Upper lobe of left lung (tissue), 6 donors: ENCODE data around the gene RASSF6. TPM values are rescaled to one million over a fixed set of nuclear protein-coding genes. Genes with fewer than 3 reads are reported as not detected.
"Not testable (repeated sequence)": the region's sequence is repeated elsewhere in the genome, so short reads cannot be mapped to it uniquely, and the experiment has no call there.

Experiments
- ATAC-seq, 2 donors: fragments of 200-7000 bp; cut with Tn5 transposase; one replicate each; pipeline ENCODE4 v1.9.1; 2022; ENCODE audit warnings: mild to moderate bottlenecking in 2 of 2, moderate library complexity in 2 of 2; ENCODE audit not compliant: low FRiP score in 2 of 2
- DNase-seq, 2 donors: peaks; one replicate each; pipeline ENCODE4 v3.0.0-alpha.2; 2019 to 2020
- H3K27ac ChIP-seq, 4 donors: fragments of 200-600 bp; sonication (generic); one replicate each; pipeline ENCODE4 v1.5.1; 2016 to 2019
- H3K27me3 ChIP-seq, 4 donors: fragments of 200-600 bp; sonication (generic); one replicate each; pipeline ENCODE4 v1.5.1; 2017 to 2019
- H3K36me3 ChIP-seq, 4 donors: fragments of 200-600 bp; sonication (generic); one replicate each; pipeline ENCODE4 v1.5.1; 2016 to 2019
- H3K4me1 ChIP-seq, 4 donors: fragments of 200-600 bp; sonication (generic); one replicate each; pipeline ENCODE4 v1.5.1; 2018 to 2019
- H3K4me3 ChIP-seq, 4 donors: fragments of 200-600 bp; sonication (generic); one replicate each; pipeline ENCODE4 v1.5.1; 2017 to 2019; ENCODE audit warnings: mild to moderate bottlenecking in 2 of 4, moderate library complexity in 1 of 4
- H3K9me3 ChIP-seq, 4 donors: fragments of 200-600 bp; sonication (generic); one replicate each; pipeline ENCODE4 v1.5.1; 2018 to 2019
- EP300 ChIP-seq, 4 donors: sonication (generic); formaldehyde crosslinking; IDR thresholded peaks; one replicate each; pipeline ENCODE4 v1.5.1; 2017; ENCODE audit warnings: antibody characterized with exemption in 4 of 4, control low read depth in 2 of 4
- POLR2A ChIP-seq, 4 donors: fragments of 450-650 bp; IDR thresholded peaks; one replicate each; pipeline ENCODE4 v1.5.1; 2016 to 2017; ENCODE audit warnings: antibody characterized with exemption in 4 of 4, mild to moderate bottlenecking in 2 of 4
- POLR2AphosphoS5 ChIP-seq, 2 donors: sonication (generic); formaldehyde crosslinking; IDR thresholded peaks; one replicate each; pipeline ENCODE4 v1.5.1; 2017; ENCODE audit warnings: antibody characterized with exemption in 2 of 2
- WGBS, 2 donors: methylation state at CpG; one replicate each; pipeline ENCODE4 v1.1.5; 2017 to 2018; 5-methylcytosine and 5-hydroxymethylcytosine counted together
- total RNA-seq, 6 donors: library from RNA; depleted of rRNA in 4 of 6; stranded (reverse); fragments of >200 nt in 4 of 6; gene quantifications; one replicate each; pipeline versions ENCODE4 v1.1.0 to v1.2.1, GENCODE V29; 2016 to 2021
- TF ChIP-seq, protein P1 (sequence below), 6 experiments: fragments of 450-650 bp in 4 of 6; fragments of 200-600 bp in 2 of 6; sonication (generic) in 2 of 6; IDR thresholded peaks; one replicate each; pipeline ENCODE4 v1.5.1; 2016 to 2019; ENCODE audit warnings: antibody characterized with exemption in 6 of 6
- donor health status: DM: no; HTN: no; CAD: no; lungs with moderate emphysema.
- donor health status: DM: no; HTN: yes; CAD: no; lungs with severe emphysema.

Gene RASSF6
- total RNA-seq, 6 donors from 2014 or later: 1.1 to 8.3 (median 1.7) TPM

DNA sequence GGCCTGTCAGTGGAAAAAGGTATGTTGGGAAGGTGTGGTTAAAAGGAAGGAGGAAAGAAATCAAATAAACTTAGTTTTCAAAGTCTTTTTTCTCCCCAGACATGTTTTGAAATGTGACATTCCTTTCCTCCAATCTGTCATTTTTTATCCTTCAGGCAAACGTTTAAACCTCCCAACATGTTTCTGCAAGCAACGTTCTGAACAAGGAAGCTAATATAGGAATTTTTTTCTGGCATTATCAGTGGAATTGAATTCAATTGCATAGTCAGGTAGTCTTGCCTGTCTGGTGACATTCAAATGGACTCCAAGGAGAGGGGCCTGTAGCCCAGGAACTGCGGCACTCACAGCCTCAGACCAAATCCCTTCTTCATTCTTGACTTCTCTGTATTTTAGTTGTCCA lies 30.0 kb upstream of the RASSF6 start:
- no peaks in the 10 kb centered on the region for H3K27me3 ChIP-seq
- DNase-seq (no peak), ATAC-seq (no peak)
- H3K9me3 ChIP-seq: no peaks in the 10 kb centered on the region
- no peak overlapping the region for H3K27ac ChIP-seq
- no peak overlapping the region for H3K4me3 ChIP-seq
- peaks cover 0 to 4% (median 0%) of the 10 kb centered on the region in 4 donors for H3K4me1 ChIP-seq
- WGBS, 2 donors: 47 to 48% methylated on average over 3 of the region's 3 CpGs
- H3K36me3 ChIP-seq: no peaks in the 10 kb centered on the region
- TF ChIP-seq POLR2A (IDR thresholded peaks at IDR 0.05) (no peak), POLR2AphosphoS5 (IDR thresholded peaks at IDR 0.05) (no peak), EP300 (IDR thresholded peaks at IDR 0.05) (no peak)
- TF ChIP-seq, protein P1, sequence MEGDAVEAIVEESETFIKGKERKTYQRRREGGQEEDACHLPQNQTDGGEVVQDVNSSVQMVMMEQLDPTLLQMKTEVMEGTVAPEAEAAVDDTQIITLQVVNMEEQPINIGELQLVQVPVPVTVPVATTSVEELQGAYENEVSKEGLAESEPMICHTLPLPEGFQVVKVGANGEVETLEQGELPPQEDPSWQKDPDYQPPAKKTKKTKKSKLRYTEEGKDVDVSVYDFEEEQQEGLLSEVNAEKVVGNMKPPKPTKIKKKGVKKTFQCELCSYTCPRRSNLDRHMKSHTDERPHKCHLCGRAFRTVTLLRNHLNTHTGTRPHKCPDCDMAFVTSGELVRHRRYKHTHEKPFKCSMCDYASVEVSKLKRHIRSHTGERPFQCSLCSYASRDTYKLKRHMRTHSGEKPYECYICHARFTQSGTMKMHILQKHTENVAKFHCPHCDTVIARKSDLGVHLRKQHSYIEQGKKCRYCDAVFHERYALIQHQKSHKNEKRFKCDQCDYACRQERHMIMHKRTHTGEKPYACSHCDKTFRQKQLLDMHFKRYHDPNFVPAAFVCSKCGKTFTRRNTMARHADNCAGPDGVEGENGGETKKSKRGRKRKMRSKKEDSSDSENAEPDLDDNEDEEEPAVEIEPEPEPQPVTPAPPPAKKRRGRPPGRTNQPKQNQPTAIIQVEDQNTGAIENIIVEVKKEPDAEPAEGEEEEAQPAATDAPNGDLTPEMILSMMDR (IDR thresholded peaks at IDR 0.05): no peak

DNA sequence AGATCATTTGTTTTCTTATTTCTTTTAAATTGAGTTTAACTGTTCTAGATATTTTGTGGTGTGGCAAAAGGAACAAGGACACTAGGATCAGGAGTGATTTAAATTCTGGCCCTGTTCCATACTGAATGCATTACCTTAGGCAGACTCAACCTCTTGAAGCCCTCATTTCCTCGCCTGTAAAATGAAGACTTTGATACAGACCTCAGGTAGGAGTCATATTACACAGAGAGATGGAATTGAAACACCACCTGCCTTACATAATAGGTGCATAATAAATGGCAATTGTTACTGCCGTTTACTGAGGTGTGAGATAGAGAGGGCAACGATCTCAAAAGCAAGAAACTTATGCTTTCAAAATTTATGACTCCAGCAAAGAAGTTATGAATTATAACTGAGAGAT lies 28.2 kb upstream of the RASSF6 start:
- Histone ChIP-seq H3K27me3 (no peaks in the 10 kb centered on the region), H3K36me3 (no peaks in the 10 kb centered on the region), H3K27ac (no peak overlapping the region), H3K9me3 (no peaks in the 10 kb centered on the region), H3K4me1 (no peaks in the 10 kb centered on the region), H3K4me3 (no peak overlapping the region)
- TF ChIP-seq POLR2AphosphoS5 (IDR thresholded peaks at IDR 0.05) (no peak), EP300 (IDR thresholded peaks at IDR 0.05) (no peak), POLR2A (IDR thresholded peaks at IDR 0.05) (no peak)
- TF ChIP-seq, protein P1 (IDR thresholded peaks at IDR 0.05): no peak
- WGBS, 2 donors: 83 to 84% methylated on average over 3 of the region's 3 CpGs
- no peak for ATAC-seq
- no peak for DNase-seq

DNA sequence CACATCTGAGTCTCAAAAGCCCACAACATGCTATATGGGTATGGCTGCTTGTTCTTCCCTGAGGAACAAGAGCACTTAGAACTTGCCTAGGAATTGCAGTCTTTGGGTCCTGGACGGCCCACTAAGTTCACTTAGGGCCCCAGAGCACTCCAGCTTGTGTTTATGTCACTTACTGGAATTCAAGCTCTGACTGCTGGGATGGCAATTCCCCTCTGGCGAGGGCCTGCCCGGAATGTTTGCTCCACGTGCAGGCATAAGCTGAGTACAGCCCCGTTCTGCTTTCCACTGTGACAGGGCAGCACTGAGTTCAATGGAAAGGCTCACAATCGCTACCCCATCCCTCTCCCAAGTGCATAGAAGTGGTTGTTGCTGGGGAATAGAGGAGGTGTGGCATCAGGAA lies 25.9 kb upstream of the RASSF6 start:
- H3K36me3 ChIP-seq: no peaks in the 10 kb centered on the region
- no peaks in the 10 kb centered on the region for H3K4me1 ChIP-seq
- ATAC-seq (peak in 1 of 2 donors; percentile 59), DNase-seq (no peak)
- no peaks in the 10 kb centered on the region for H3K27me3 ChIP-seq
- 68 to 77% methylated on average over 6 of the region's 6 CpGs for WGBS, 2 donors
- H3K4me3 ChIP-seq: no peak overlapping the region
- no peaks in the 10 kb centered on the region for H3K9me3 ChIP-seq
- no peak overlapping the region for H3K27ac ChIP-seq
- TF ChIP-seq EP300 (IDR thresholded peaks at IDR 0.05): no peak
- no peak for TF ChIP-seq POLR2AphosphoS5 (IDR thresholded peaks at IDR 0.05)
- no peak for TF ChIP-seq POLR2A (IDR thresholded peaks at IDR 0.05)
- TF ChIP-seq, protein P1 (IDR thresholded peaks at IDR 0.05): no peak

DNA sequence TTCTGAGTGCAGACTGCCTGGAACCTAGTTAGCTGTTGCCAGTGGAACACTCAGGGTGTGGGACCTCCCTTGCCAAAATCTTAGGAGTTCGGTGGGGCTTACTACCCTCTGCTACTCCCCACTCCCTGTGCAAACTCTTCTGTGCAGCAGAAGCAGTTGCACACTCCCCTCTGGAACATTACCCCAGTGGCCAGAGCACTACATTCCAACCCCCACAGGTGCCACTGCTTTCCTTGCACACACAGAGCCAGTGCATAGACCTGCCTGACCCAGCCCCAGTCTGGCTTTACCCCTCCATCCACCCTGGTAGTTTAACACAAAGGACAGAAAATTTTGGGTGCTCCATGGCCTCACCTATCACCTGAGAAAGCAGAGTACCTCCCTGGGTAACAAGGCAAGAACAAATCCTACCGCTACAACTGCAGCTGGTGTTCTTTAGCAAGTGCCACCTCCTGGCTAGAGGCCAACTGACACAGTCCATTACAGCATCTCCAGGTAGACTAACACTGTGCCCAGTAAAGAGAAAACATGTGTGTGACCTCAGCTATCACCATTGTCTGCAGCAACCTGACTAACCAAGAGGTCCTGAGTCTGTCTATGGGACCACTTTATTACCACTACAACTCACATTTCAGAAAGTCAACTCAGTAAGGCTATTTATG lies 11.5 kb upstream of the RASSF6 start:
- 96% methylated on average over 2 of the region's 2 CpGs; no CpG with 5 or more reads in 1 of the 2 donors for WGBS, 2 donors
- peak in 1 of 2 donors; percentile 40 for ATAC-seq
- TF ChIP-seq EP300 (IDR thresholded peaks at IDR 0.05): no peak

DNA sequence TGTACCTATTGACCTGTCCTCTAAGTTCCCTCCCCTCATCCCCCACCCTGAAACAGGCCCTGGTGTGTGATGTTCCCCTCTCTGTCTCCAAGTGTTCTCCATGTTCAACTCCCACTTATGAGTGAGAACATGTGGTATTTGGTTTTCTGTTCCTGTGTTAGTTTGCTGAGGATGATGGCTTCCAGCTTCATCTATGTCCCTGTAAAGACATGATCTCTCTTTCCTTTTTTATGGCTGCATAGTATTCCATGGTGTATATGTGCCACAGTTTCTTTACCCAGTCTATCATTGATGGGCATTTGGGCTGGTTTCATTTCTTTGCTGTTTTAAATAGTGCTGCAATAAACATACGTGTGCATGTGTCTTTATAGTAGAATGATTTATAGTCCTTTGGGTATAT lies 8.6 kb upstream of the RASSF6 start:
- not testable (repeated sequence) for H3K4me1 ChIP-seq, DNase-seq, H3K4me3 ChIP-seq, H3K9me3 ChIP-seq, H3K36me3 ChIP-seq, H3K27ac ChIP-seq, ATAC-seq, H3K27me3 ChIP-seq
- WGBS, 2 donors: 85 to 86% methylated on average over 1 of the region's 1 CpG

More for the DNA sequence above, 11.5 kb upstream of the RASSF6 start:
- no peak overlapping the region for H3K27ac ChIP-seq
- DNase-seq: no peak
- H3K9me3 ChIP-seq: no peaks in the 10 kb centered on the region
- no peak overlapping the region for H3K4me3 ChIP-seq
- no peaks in the 10 kb centered on the region for H3K4me1 ChIP-seq
- no peaks in the 10 kb centered on the region for H3K27me3 ChIP-seq
- H3K36me3 ChIP-seq: no peaks in the 10 kb centered on the region

DNA sequence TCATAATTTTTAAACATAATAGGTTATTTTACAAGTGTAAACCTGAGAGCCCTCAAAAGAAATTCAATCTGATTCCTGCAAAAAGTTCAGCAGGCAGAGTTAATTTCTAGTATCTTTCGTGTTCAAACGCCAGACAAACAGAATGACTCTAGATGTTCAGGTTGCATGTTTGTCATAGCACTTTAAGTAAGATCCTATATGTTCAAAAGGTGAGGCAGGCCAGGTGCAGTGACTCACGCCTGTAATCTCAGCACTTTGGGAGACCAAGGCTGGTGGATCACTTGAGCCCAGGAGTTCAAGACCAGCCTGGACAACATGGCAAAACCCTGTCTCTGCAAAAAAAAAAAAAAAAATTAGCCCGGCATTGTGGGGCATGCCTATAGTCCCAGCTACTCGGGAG lies 1.1 kb upstream of the RASSF6 start:
- Histone ChIP-seq H3K27ac (no peak overlapping the region), H3K9me3 (no peaks in the 10 kb centered on the region), H3K4me1 (no peaks in the 10 kb centered on the region), H3K4me3 (no peak overlapping the region), H3K36me3 (no peaks in the 10 kb centered on the region), H3K27me3 (no peaks in the 10 kb centered on the region)
- no peak for TF ChIP-seq POLR2AphosphoS5 (IDR thresholded peaks at IDR 0.05)
- TF ChIP-seq EP300 (IDR thresholded peaks at IDR 0.05): no peak
- no peak for TF ChIP-seq POLR2A (IDR thresholded peaks at IDR 0.05)
- TF ChIP-seq, protein P1 (IDR thresholded peaks at IDR 0.05): no peak
- ATAC-seq: no peak
- DNase-seq: no peak
- 86% methylated on average over 5 of the region's 5 CpGs for WGBS, 2 donors
